HepG2 (cell line): ENCODE measurements around the gene MALRD1.

ENCODE experiments used
- CHD4 ChIP-seq: fragments of 200-600 bp; sonication (generic); IDR thresholded peaks from 2 replicates; pipeline ENCODE4 v1.7.0; 2017; ENCODE audit warnings: mild to moderate bottlenecking, low read length, borderline replicate concordance
- CREM ChIP-seq, 2 experiments: sonication (generic) in 1 of 2; formaldehyde crosslinking in 1 of 2; IDR thresholded peaks; 2 replicates each; pipeline versions ENCODE4 v1.4.0 to v1.6.1; 2016 to 2020; ENCODE audit warnings: antibody characterized with exemption in 1 of 2, mild to moderate bottlenecking in 1 of 2, missing genetic modification reagents in 1 of 2
- CTCF ChIP-seq: sonication (generic); formaldehyde crosslinking; IDR thresholded peaks from 2 replicates; pipeline ENCODE4 v1.5.0; 2020; ENCODE audit warnings: mild to moderate bottlenecking, missing genetic modification reagents, moderate library complexity
- EZH2 ChIP-seq: conservative IDR thresholded peaks from 2 replicates; pipeline ENCODE4 v1.6.1; 2012; ENCODE audit warnings: mild to moderate bottlenecking, low read depth, low read length, moderate library complexity
- GLMP ChIP-seq: sonication (generic); formaldehyde crosslinking; IDR thresholded peaks from 2 replicates; pipeline ENCODE4 v1.9.0; 2021; ENCODE audit warnings: missing genetic modification reagents, mild to moderate bottlenecking, borderline replicate concordance
- MLX ChIP-seq: IDR thresholded peaks from 2 replicates; pipeline ENCODE4 v1.6.1; 2016
- SIN3B ChIP-seq: fragments of 150-350 bp; IDR thresholded peaks from 2 replicates; pipeline ENCODE4 v1.6.1; 2014; ENCODE audit warnings: low read length

GRCh38 chr10:19466709-19467108, 418.1 kb downstream of the MALRD1 start:
- TF ChIP-seq CTCF (CRISPR knock-in tag), result no peak
- no peak for TF ChIP-seq GLMP (CRISPR knock-in tag)
- no peak for TF ChIP-seq CREM (IDR thresholded peaks at IDR 0.05)
- TF ChIP-seq CREM (CRISPR knock-in tag; IDR thresholded peaks at IDR 0.05), result no peak
- no peak for TF ChIP-seq MLX (CRISPR knock-in tag)
- no peak for TF ChIP-seq SIN3B
- no peak for TF ChIP-seq EZH2
- no peak for TF ChIP-seq CHD4
